Ovary (tissue), 3 donors: ENCODE measurements around the gene MAPK1.

ENCODE experiments used
- CTCF ChIP-seq, 3 donors: fragments of 450-650 bp in 2 of 3; fragments of 200-600 bp in 1 of 3; IDR thresholded peaks; one replicate each; pipeline versions ENCODE4 v1.5.1 to v1.8.0; 2016 to 2022; ENCODE audit warnings: antibody characterized with exemption in 3 of 3, mild to moderate bottlenecking in 1 of 3
- EP300 ChIP-seq: sonication (generic); formaldehyde crosslinking; IDR thresholded peaks from one replicate; pipeline ENCODE4 v1.6.1; 2017; ENCODE audit warnings: antibody characterized with exemption
- POLR2A ChIP-seq: fragments of 450-650 bp; IDR thresholded peaks from one replicate; pipeline ENCODE4 v1.6.1; 2017; ENCODE audit warnings: antibody characterized with exemption, mild to moderate bottlenecking, moderate library complexity
- donor health status: DM: no; HTN: no; CAD: no.

DNA sequence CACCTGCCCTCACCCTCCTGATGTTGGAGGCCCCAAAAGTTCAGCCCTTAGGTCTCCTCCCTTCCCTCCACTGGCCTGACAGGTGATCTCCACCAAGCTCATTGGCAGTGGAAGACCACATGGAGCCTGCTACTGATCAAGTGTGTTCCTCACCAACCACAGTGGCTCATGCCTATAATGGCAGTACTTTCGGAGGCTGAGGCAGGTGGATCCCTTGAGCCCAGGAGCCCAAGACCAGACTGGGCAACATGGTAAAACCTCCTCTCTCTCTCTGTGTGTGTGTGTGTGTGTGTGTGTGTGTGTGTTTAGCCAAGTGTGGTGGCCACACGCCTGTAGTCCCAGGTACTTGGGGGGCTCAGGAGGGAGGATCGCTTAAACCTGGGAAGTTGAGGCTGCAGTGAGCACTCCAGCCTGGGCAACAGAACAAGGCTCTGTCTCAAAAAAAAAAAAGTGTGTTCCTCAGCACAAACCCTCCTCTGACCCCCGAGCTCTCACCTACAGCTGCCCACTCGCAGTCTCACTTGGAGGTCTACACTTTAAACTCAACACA is 127.5 kb downstream of the MAPK1 start:
- TF ChIP-seq POLR2A: no peak
- TF ChIP-seq CTCF (IDR thresholded peaks at IDR 0.05): no peak
- TF ChIP-seq EP300: no peak
